ENCODE data around the gene SIX1. TPM values are rescaled to one million over a fixed set of nuclear protein-coding genes. Genes with fewer than 3 reads are reported as not detected.

SIX1 gene
- total RNA-seq, 1 donor from 2014 or later: 339 TPM

DNA sequence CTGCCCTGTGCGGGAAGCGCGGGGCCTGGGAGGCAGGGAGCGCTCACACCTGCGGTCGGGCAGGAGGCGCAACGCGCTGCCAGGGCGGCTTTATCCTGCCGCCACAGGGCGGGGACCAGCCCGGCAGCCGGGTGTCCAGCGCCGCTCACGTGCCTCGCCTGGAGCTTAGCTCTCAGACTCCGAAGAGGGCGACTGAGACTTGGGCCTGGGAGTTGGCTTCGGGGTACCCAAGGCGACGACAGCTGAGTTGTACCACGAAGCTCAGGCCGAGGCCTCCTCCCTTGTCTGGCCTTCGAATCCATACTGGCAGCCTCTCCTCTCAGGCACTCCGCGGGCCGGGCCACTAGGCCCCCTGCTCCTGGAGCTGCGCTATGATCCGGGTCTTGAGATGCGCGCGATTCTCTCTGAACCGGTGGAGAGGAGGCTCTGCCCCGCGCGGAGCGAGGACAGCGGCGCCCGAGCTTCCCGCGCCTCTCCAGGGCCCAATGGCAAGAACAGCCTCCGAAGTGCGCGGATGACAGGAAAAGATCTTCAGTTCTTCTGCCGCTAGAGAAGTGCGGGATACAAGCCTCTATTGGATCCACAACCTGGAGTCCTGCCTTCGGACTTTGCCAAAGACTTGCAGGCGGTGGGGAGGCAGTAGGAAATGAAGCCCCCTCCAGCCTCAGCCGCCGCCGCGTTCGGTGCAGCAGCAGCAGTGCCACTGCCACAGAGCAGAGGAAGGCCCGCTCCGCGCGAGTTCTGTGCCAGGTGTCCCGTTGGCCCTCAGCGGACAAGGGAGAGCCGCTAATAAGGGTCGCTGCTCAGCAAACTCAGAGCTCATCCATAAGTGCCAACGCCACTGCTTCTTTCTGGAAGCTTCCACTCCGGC, 6.8 kb downstream of the SIX1 start:
- H3K27me3 Mint-ChIP-seq (ENCODE audit: unreplicated experiment): no peaks in the 10 kb centered on the region
- H3K36me3 Mint-ChIP-seq (ENCODE audit: unreplicated experiment): peaks cover 90% of the 10 kb centered on the region
- peaks cover 64% of the 10 kb centered on the region for H3K4me1 Mint-ChIP-seq (ENCODE audit: unreplicated experiment)
- TF ChIP-seq, protein P1, sequence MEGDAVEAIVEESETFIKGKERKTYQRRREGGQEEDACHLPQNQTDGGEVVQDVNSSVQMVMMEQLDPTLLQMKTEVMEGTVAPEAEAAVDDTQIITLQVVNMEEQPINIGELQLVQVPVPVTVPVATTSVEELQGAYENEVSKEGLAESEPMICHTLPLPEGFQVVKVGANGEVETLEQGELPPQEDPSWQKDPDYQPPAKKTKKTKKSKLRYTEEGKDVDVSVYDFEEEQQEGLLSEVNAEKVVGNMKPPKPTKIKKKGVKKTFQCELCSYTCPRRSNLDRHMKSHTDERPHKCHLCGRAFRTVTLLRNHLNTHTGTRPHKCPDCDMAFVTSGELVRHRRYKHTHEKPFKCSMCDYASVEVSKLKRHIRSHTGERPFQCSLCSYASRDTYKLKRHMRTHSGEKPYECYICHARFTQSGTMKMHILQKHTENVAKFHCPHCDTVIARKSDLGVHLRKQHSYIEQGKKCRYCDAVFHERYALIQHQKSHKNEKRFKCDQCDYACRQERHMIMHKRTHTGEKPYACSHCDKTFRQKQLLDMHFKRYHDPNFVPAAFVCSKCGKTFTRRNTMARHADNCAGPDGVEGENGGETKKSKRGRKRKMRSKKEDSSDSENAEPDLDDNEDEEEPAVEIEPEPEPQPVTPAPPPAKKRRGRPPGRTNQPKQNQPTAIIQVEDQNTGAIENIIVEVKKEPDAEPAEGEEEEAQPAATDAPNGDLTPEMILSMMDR (IDR thresholded peaks at IDR 0.05): no peak
- peak overlapping the region; percentile 99 for H3K4me3 Mint-ChIP-seq (ENCODE audit: unreplicated experiment)
- DNase-seq (ENCODE audit: extremely low spot score, unreplicated experiment): no peak
- H3K27ac Mint-ChIP-seq (ENCODE audit: unreplicated experiment): peak overlapping the region; percentile 99
- H3K9me3 Mint-ChIP-seq (ENCODE audit: unreplicated experiment): no peaks in the 10 kb centered on the region

DNA sequence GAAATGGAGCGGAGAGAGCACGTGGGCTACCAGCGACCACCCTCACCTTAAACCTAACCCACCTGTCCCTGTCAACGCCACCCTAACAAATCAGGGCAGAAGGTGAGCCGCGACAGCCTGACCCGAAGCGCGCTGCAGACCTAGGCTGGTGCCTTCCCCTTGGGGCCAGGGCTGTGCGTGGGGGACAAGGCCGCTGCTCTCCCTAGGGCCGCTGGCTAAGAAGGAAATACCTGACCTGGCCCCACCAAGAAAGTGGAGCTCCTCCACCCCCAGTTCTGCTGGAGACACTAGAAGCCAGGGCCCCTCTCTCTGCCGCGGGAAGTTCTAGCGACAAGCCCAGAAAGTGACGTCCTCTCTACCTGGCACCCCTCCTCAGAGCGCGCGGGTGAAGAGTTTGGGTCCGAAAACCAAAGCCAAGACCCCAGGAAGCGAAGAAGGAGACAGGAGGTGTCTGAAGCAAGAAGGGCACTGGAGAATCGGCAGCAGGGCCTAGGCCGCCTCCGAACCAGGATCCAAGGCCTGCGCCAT, 7.5 kb downstream of the SIX1 start:
- Mint-ChIP-seq H3K36me3 (ENCODE audit: unreplicated experiment) (peaks cover 83% of the 10 kb centered on the region), H3K9me3 (ENCODE audit: unreplicated experiment) (no peaks in the 10 kb centered on the region), H3K27me3 (ENCODE audit: unreplicated experiment) (no peaks in the 10 kb centered on the region), H3K4me1 (ENCODE audit: unreplicated experiment) (peaks cover 68% of the 10 kb centered on the region), H3K27ac (ENCODE audit: unreplicated experiment) (peak overlapping the region; percentile 97), H3K4me3 (ENCODE audit: unreplicated experiment) (peak overlapping the region; percentile 99)
- TF ChIP-seq, protein P1 (IDR thresholded peaks at IDR 0.05): no peak
- no peak for DNase-seq (ENCODE audit: extremely low spot score, unreplicated experiment)

DNA sequence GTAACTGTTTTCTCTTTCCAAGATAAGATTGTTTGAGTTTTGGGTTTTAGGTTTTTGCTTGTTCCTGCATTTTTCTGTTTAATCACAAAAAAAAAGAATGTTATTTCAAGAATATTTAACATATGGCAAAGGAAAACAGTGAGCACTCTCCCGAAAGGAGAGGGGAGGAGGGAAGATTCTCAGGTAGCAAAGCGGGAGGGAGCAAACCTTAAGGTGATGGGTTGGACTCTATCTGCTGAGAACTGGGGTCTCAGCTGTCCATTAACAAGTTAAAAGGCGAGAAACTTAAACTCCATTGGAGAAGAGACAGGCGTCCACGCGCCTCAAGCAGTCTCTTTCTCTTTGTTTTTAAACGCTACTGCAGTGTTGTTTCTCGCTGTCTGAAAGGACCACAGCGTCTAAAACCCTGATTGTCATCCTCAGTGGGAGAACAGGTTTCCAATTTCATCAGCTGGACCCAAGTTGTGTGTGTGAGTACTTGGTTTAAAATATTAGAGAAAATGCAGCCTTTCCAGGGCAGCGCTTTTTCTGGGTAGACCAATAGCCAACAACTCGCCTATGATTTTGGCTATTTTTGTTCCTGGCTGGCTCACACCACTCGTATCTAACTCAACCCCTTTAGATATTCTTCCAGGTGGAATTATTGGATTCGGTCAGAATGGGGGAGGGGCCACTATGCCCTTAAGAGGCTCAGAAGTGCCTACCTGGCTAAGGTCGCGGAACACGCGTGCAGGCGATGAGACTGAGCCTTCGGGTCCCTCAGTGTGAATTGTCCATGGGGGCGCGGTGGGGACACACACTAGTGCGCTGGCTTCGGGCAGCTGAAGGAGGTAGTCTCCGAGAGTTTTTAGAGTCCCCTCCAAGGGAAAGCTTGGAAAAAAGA, 8.2 kb downstream of the SIX1 start:
- Mint-ChIP-seq H3K27ac (ENCODE audit: unreplicated experiment) (peak overlapping the region; percentile 97), H3K36me3 (ENCODE audit: unreplicated experiment) (peaks cover 75% of the 10 kb centered on the region), H3K4me1 (ENCODE audit: unreplicated experiment) (peaks cover 75% of the 10 kb centered on the region), H3K4me3 (ENCODE audit: unreplicated experiment) (peak overlapping the region; percentile 99), H3K9me3 (ENCODE audit: unreplicated experiment) (no peaks in the 10 kb centered on the region), H3K27me3 (ENCODE audit: unreplicated experiment) (no peaks in the 10 kb centered on the region)
- TF ChIP-seq, protein P1 (IDR thresholded peaks at IDR 0.05): no peak
- no peak for DNase-seq (ENCODE audit: extremely low spot score, unreplicated experiment)

DNA sequence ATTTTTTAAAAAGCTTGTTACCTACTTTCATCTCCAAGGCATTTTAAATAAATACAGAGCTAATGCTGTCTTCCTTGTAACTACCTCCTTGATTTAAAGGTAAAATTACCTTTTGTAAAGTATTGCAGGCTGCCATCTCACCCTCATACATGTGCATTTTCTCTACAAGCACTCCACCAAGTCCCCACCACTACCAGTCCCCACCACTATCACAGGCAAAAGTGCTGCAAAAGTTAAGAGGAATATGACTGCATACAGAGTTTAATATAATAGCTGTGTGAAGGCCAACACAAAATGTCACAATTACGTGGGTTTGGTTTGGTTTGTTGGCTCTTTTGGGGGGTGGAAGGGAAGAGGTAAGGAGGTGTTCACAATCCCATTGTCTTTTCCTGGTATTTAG, 9.6 kb downstream of the SIX1 start:
- TF ChIP-seq, protein P1 (IDR thresholded peaks at IDR 0.05): no peak
- no peak for DNase-seq (ENCODE audit: extremely low spot score, unreplicated experiment)
- peak overlapping the region; percentile 85 for H3K27ac Mint-ChIP-seq (ENCODE audit: unreplicated experiment)
- no peaks in the 10 kb centered on the region for H3K9me3 Mint-ChIP-seq (ENCODE audit: unreplicated experiment)
- H3K4me1 Mint-ChIP-seq (ENCODE audit: unreplicated experiment): peaks cover 88% of the 10 kb centered on the region
- H3K27me3 Mint-ChIP-seq (ENCODE audit: unreplicated experiment): no peaks in the 10 kb centered on the region
- peaks cover 61% of the 10 kb centered on the region for H3K36me3 Mint-ChIP-seq (ENCODE audit: unreplicated experiment)
- H3K4me3 Mint-ChIP-seq (ENCODE audit: unreplicated experiment): peak overlapping the region; percentile 99
